Measurements from ENCODE around the gene PRKRIP1.
"Not testable (repeated sequence)": the region's sequence is repeated elsewhere in the genome, so short reads cannot be mapped to it uniquely, and the experiment has no call there.

PRKRIP1 gene

DNA sequence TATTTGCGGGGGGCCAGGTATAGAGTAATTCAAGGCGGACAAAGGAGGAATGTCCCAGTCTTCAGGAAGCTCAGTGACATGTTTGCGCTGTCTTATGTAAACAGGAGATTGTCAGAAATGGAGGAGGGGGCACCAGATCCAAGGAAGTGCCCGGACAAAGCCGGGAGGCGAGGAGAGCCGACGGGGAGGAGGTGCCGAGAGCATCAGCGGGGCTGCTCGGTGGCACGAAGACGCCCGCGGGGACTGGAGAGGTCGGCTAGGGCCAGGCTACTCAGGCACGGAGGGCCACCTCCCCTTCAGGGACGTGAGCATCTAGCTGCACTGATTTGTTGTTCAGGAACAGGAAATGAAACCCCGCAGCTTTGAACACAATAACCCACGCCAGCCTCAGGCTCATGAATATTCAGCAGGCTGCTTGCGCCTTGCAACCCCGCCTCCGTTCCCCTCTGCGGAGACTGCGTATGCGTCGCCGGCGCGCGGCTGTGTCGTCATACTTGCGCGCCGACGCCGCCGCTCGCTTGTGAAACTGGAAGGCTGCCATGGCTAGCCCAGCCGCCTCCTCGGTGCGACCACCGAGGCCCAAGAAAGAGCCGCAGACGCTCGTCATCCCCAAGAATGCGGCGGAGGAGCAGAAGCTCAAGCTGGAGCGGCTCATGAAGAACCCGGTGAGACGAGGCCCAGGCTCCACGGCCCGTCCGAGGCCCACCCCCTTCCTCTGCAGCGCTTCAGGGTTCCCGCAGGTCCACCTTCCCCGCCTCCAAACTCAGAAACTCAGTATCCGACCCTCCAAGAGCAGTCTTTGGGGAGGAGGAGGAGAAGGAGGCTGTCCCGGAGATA lies at the start of gene PRKRIP1:
Gene PRKRIP1 (plus strand): TSS at position 491 of the 837 bp plus-strand sequence. CDS start 49 bp downstream, at position 540.
- peak; percentile 19 to 93 (median 83) for DNase-seq

- not testable (repeated sequence) for DNase-seq
Observed at GRCh38 chr7:102346983-102347382, 49.2 kb upstream of the PRKRIP1 start.

DNA sequence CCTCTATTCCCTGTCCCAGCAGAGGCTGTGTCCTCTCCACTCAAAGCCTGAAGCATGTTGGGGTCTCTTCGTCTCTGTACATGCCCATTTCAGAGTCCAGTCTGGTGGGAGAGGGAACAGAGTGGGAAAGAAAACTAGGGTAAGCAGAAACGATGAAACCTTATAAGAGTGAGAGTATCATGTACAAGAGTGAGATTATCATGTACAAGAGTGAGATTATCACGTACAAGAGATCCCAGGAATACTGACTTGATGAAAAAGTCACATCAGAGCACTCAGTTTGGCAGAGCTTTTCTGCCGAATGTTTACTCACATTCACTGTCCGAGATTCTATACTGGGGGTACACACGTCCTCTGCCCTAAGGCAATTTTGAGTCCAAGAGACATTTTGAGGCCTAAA lies 39.8 kb upstream of the PRKRIP1 start, which contains the start of gene SPDYE6:
Gene SPDYE6 (minus strand): TSS at position 101 of the 400 bp plus-strand sequence. CDS start 421 bp downstream, outside the sequence.
- DNase-seq: not testable (repeated sequence)

DNA sequence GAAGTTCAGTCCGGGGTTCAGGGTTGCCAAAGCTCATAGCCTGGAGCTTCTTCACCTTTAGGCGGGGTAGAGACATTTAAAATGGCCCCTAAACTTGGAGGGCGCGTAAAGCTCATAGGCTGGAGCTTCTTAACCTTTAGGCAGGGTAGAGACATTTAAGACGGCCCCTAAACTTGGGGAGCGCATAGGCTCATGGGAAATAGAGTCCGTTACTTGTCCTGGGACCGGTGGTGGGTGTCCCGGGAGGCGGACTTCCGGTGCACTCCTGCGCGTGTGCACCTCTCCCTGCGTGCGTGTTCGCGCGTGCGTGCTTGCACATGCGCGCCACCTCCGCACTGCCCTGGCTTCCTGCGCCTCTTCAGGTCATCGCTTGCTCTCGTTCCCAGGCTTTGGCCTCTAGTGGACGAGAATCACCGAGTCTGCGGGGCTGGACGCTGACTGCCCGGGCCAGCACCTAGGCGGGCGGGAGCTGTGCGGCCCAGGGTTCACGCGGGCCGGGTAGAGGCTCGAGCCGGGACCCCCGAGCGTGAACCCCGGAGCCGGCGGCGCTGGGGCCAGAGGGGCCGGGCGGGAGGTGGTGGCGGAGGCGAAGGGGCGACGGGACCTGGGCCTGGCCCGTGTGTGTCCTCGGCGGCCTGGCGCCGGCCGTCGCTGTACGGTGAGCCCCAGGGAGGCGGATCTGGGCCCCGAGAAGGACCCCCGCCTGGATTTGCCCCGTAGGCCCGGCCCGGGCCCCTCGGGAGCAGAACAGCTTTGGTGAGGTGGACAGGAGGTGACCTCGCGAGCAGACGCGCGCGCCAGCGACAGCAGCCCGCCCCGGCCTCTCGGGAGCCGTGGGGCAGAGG lies 32.4 kb upstream of the PRKRIP1 start:
- DNase-seq: peak; percentile 72 to 99 (median 95)

DNA sequence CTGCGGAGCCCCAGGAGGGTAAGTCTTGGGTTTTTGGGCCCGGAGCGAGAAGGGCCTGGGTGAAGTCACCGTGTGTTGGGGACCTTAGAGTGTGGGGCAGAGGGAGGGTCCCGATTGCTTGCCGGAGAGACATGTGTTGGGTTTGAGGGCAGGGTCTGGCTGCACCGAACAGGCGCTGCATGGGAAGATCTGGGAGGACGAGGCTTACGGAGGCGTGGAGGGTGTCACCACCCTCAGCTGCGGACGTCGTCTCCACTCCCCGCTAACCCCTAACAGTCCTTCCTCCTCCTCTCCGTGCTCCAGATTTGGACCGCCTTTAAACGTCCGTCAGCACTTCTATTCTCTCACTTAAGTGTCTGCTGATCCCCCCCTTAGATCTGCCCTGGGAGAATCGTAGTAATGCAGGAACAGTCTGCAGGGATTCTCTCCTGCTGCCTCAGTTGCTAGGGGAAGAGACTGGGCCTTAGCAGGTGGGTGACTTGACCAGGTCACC lies 31.7 kb upstream of the PRKRIP1 start:
- not testable (repeated sequence) for DNase-seq

DNA sequence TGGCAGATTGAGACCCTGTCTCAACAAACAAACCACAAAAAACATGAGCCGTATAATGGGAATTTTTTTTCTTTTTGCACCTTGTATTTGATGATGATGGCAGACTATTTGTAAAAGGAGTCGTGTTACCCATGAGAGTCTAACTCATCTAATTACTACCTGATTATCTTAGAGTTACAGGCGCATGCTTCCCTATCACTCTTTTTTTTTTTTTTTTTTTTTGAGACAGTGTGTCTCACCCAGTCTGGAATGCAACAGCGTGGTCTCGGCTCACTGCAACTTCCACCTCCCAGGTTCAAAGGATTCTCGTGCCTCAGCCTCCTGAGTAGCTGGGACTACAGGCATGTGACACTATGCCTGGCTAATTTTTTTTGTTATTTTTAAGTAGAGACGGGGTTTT lies 30.8 kb upstream of the PRKRIP1 start:
- not testable (repeated sequence) for DNase-seq

GRCh38 chr7:102370038-102370437 lies 26.1 kb upstream of the PRKRIP1 start:
- DNase-seq: not testable (repeated sequence)

- DNase-seq: not testable (repeated sequence)
Observed at GRCh38 chr7:102372796-102373195, 23.4 kb upstream of the PRKRIP1 start.

DNA sequence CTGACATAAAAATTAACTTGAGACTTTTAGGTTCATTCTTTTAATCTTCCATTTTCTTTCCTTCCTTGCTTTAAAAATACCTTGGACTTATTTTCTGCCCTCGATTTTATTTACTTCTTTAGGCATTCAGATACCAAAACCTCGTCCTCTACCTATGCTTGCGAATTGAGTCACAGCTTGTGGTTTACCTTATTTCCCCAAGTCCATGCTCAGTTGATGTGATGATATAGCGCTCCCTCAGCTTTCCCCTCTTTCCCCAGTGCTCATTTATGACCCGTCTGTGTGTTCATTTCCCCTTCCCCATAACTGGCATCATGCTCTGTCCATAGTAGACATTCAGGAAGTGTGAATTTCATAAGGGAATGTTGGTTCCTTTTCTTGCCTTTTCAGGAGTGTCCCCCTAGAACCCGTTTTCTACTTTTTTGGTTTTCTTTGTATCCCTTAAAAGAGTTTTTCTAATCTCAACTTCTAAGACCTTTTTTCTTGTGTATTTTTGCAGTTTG lies 19.1 kb upstream of the PRKRIP1 start:
- no peak for DNase-seq

GRCh38 chr7:102380837-102381236 lies 15.3 kb upstream of the PRKRIP1 start:
- not testable (repeated sequence) for DNase-seq

GRCh38 chr7:102381696-102382425 lies 14.3 kb upstream of the PRKRIP1 start:
- not testable (repeated sequence) for DNase-seq

DNA sequence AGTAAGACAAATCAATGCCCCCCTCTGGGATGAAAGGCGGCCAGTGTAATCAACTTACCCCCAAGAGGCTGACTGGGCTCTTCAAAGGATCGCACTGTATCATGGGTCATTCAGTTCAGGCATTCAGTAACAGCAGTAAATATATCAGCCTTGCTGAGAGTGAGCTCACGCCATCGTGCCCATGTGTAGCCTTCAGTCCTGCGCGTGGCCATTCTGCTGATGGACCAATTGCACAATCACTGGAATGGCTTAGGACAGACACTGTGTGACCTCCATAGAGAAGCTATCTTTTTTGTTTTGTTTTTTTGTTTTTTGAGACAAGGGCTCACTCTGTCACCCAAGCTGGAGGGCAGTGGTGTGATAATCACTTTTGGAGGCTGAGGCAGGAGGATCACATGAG lies 9.1 kb upstream of the PRKRIP1 start:
- DNase-seq: no peak

DNA sequence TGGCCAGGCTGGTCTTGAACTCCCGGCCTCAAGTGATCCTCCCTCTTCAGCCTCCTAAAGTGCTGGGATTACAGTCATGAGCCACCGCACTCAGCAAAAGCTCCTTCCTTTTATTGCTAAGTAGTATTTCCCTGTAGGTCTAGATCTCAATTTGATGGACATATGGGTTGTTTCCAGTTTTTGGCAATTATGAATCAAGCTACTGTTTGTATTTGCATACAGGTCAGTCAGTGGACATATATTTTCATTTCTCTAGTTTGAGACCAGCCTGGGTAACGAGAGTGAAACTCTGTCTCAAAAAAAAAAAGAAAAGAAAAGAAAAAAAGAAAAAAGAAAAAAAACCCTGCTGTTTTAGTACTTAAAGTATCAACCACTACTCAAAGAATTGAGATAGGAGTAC lies 6.4 kb upstream of the PRKRIP1 start:
- DNase-seq: no peak

GRCh38 chr7:102390697-102391484 lies 5.3 kb upstream of the PRKRIP1 start:
- DNase-seq: peak in 54 of 58 donors; percentile 5 to 85 (median 56)

DNA sequence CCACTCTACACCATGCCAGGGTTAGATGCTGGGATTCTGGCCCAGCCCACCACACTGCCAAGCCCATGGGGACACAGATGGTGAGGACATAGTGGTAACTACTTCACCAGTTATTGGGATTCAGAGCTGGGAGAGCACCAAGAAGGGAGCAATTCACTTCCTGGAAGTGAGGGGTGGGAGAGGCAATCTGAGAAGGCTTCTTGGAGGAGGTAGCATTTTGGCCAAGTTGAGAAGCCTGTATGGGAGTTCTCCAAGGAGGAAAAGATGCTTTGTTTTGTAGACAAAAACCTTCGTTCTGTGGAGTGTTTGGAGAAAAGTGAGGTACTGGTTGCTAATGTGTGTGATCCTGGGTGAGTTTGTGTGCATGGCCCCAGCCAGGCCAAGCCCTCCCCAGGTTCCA lies 3.8 kb upstream of the PRKRIP1 start:
- no peak for DNase-seq

DNA sequence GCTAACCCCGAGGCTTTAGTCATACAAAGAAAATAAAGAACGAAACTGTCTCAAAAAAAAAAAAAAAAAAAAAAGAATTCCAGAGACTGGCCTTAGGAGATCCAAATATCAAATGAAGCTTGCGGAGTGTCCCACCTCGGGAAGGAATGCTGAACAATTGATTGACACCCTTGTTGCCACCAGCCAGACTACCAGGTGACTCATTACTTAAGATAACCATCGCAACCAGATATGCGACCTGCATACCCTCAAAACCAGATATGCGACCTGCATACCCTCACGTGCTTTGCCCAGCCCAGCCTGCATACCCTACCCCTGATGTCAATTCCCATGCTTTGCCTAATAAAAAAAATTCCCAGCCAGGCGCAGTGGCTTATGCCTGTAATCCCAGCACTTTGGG lies 2.7 kb upstream of the PRKRIP1 start:
- no peak for DNase-seq

DNA sequence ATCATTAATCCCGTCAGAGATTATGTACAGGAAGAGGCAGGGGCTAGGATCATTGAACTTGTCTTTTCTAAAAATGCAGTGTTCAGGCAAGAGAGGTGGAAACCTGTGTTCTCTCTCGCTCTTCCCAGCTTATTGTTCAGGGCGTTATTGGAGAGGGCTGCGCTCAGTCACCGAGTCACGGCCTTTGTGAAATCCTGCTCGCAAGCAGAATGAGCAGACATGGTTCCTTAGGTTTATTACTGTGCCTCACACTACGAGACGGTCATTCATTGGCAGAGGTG lies 631 bp upstream of the PRKRIP1 start:
- DNase-seq: peak in 2 of 58 donors; percentile 42 to 43

DNA sequence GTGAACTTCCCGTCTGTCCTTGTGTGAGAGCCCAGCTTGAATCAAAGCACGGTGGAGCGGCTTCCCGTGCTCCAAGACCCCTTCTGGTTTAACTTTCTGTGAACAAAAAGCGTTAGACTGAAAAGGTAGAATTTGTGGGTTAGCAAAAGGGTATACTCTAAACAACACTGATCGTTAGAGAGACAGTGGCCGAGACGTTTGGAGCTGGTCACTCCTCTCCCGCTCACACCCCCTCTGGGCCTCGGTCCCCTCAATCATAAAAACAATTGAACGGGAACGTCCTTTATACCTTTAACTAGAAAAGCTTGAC lies 502 bp downstream of the PRKRIP1 start:
- no peak for DNase-seq

- no peak for DNase-seq
Observed at GRCh38 chr7:102398543-102398942, 2.4 kb downstream of the PRKRIP1 start.

DNA sequence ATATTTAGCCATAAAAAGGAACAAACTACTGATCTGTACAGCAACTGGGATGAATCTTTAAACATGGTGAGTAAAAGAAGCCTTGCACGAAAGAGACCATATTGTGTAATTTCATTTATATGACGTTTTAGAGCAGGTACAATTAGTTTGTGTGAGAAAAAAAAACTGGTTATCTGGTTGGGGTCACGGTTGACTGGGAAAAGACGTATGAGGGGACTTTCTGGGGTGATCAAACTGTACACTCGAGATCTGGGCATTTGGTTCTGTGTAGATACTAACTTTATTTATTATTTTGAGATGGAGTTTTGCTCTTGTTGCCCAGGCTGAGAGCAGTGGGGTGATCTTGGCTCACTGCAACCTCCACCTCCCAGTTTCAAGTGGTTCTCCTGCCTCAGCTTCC lies 4.2 kb downstream of the PRKRIP1 start:
- DNase-seq: no peak

GRCh38 chr7:102403563-102403962 lies 7.4 kb downstream of the PRKRIP1 start:
- no peak for DNase-seq
